ENCODE measurements around the gene GJD4.

DNA sequence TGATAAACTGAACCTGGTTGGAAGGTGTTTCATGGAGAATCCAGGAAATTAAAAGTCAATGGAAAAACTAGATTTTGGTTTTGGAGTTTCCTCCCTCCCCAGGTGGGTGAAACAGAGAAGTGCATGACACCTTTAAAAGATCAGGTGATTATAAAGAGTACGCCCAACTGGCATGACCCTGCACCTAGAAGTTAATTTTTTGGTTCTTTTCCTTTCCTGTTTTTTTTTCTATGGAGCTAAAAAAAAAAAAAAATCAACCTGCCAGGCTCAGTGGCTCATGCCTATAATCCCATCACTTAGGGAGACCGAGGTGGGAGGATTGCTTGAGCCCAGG lies 7.9 kb downstream of the GJD4 start:
- TF ChIP-seq POLR2AphosphoS5 (IDR thresholded peaks at IDR 0.05; ENCODE audit: low read depth) (no peak), ZNF331 (CRISPR knock-in tag; IDR thresholded peaks at IDR 0.05; ENCODE audit: low read depth) (no peak), EZH2 (IDR thresholded peaks at IDR 0.05; ENCODE audit: low read depth, unreplicated experiment) (no peak), CREB1 (CRISPR knock-in tag; IDR thresholded peaks at IDR 0.05; ENCODE audit: low read depth) (no peak), EZH2phosphoT487 (IDR thresholded peaks at IDR 0.05; ENCODE audit: unreplicated experiment) (no peak), NANOG (IDR thresholded peaks at IDR 0.05; ENCODE audit: borderline replicate concordance) (no peak)
- TF ChIP-seq, protein P1, sequence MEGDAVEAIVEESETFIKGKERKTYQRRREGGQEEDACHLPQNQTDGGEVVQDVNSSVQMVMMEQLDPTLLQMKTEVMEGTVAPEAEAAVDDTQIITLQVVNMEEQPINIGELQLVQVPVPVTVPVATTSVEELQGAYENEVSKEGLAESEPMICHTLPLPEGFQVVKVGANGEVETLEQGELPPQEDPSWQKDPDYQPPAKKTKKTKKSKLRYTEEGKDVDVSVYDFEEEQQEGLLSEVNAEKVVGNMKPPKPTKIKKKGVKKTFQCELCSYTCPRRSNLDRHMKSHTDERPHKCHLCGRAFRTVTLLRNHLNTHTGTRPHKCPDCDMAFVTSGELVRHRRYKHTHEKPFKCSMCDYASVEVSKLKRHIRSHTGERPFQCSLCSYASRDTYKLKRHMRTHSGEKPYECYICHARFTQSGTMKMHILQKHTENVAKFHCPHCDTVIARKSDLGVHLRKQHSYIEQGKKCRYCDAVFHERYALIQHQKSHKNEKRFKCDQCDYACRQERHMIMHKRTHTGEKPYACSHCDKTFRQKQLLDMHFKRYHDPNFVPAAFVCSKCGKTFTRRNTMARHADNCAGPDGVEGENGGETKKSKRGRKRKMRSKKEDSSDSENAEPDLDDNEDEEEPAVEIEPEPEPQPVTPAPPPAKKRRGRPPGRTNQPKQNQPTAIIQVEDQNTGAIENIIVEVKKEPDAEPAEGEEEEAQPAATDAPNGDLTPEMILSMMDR (conservative IDR thresholded peaks at IDR 0.05; ENCODE audit: low read depth in 2 of 2): no peak
- TF ChIP-seq, protein P2, sequence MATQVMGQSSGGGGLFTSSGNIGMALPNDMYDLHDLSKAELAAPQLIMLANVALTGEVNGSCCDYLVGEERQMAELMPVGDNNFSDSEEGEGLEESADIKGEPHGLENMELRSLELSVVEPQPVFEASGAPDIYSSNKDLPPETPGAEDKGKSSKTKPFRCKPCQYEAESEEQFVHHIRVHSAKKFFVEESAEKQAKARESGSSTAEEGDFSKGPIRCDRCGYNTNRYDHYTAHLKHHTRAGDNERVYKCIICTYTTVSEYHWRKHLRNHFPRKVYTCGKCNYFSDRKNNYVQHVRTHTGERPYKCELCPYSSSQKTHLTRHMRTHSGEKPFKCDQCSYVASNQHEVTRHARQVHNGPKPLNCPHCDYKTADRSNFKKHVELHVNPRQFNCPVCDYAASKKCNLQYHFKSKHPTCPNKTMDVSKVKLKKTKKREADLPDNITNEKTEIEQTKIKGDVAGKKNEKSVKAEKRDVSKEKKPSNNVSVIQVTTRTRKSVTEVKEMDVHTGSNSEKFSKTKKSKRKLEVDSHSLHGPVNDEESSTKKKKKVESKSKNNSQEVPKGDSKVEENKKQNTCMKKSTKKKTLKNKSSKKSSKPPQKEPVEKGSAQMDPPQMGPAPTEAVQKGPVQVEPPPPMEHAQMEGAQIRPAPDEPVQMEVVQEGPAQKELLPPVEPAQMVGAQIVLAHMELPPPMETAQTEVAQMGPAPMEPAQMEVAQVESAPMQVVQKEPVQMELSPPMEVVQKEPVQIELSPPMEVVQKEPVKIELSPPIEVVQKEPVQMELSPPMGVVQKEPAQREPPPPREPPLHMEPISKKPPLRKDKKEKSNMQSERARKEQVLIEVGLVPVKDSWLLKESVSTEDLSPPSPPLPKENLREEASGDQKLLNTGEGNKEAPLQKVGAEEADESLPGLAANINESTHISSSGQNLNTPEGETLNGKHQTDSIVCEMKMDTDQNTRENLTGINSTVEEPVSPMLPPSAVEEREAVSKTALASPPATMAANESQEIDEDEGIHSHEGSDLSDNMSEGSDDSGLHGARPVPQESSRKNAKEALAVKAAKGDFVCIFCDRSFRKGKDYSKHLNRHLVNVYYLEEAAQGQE (IDR thresholded peaks at IDR 0.05; ENCODE audit: unreplicated experiment): no peak
